Naive thymus-derived CD4-positive, alpha-beta T cell (primary cell): ENCODE data around the gene CARS2. TPM values are rescaled to one million over a fixed set of nuclear protein-coding genes. Genes with fewer than 3 reads are reported as not detected.

Source experiments
- ATAC-seq: fragments of 150-1000 bp; cut with Tn5 transposase; 2 replicates; pipeline ENCODE4 v1.10.0; 2021; ENCODE audit warnings: mild to moderate bottlenecking, moderate library complexity
- CTCF ChIA-PET: fragments of 350-600 bp; sonication (Branson Sonifier 250); formaldehyde crosslinking; loops from one replicate; lab custom pipeline; 2021; ENCODE audit warnings: antibody characterized with exemption; lab: Charles Lee
- POLR2A ChIA-PET: fragments of 350-600 bp; sonication (Branson Sonifier 250); formaldehyde crosslinking; loops from one replicate; lab custom pipeline; 2021; ENCODE audit warnings: antibody characterized with exemption, inconsistent platforms; lab: Charles Lee
- DNase-seq, 9 donors: peaks; one replicate each; pipeline versions ENCODE4 v3.0.0 to v3.0.0-alpha.2; 2020 to 2022; ENCODE audit warnings: mixed read lengths in 1 of 9
- H3K27ac ChIP-seq: one replicate; pipeline ENCODE4 v1.7.0; 2013; ENCODE audit warnings: mild to moderate bottlenecking, low read depth, low read length, moderate library complexity
- H3K27me3 ChIP-seq, 2 donors: one replicate each; pipeline ENCODE4 v1.7.0; 2013; ENCODE audit warnings: low read length in 2 of 2, mild to moderate bottlenecking in 2 of 2, moderate library complexity in 2 of 2; ENCODE audit not compliant: control insufficient read depth in 2 of 2, insufficient read depth in 2 of 2
- H3K36me3 ChIP-seq, 3 experiments: 1 replicate in 2 of 3; 2 replicates in 1 of 3; pipeline ENCODE4 v1.7.0; 2013; ENCODE audit warnings: low read length in 3 of 3, mild to moderate bottlenecking in 3 of 3, moderate library complexity in 1 of 3; ENCODE audit not compliant: insufficient read depth in 3 of 3, control insufficient read depth in 2 of 3
- H3K4me1 ChIP-seq, 2 donors: one replicate each; pipeline ENCODE4 v1.7.0; 2013; ENCODE audit warnings: low read length in 2 of 2, mild to moderate bottlenecking in 2 of 2, moderate library complexity in 1 of 2; ENCODE audit not compliant: control insufficient read depth in 2 of 2, insufficient read depth in 2 of 2
- H3K4me3 ChIP-seq: 2 replicates; pipeline ENCODE4 v1.7.0; 2013; ENCODE audit warnings: mild to moderate bottlenecking, low read length
- H3K9me3 ChIP-seq, 3 experiments: 1 replicate in 2 of 3; 2 replicates in 1 of 3; pipeline ENCODE4 v1.7.0; 2013; ENCODE audit warnings: low read length in 3 of 3; ENCODE audit not compliant: control insufficient read depth in 2 of 3
- H3K27ac Mint-ChIP-seq, 9 donors: one replicate each; pipeline ENCODE4 v1.8.0; 2020 to 2022; ENCODE audit warnings: mixed read lengths in 9 of 9, mild to moderate bottlenecking in 8 of 9, moderate library complexity in 5 of 9, inconsistent platforms in 2 of 9
- H3K27me3 Mint-ChIP-seq, 5 donors: one replicate each; pipeline ENCODE4 v1.8.0; 2021 to 2022; ENCODE audit warnings: mixed read lengths in 5 of 5, mild to moderate bottlenecking in 1 of 5
- H3K36me3 Mint-ChIP-seq, 5 donors: one replicate each; pipeline ENCODE4 v1.8.0; 2020 to 2022; ENCODE audit warnings: mixed read lengths in 5 of 5, mild to moderate bottlenecking in 3 of 5, inconsistent platforms in 1 of 5
- H3K4me1 Mint-ChIP-seq, 7 donors: one replicate each; pipeline ENCODE4 v1.8.0; 2020 to 2022; ENCODE audit warnings: mixed read lengths in 7 of 7, mild to moderate bottlenecking in 3 of 7, inconsistent platforms in 1 of 7
- H3K4me3 Mint-ChIP-seq, 10 donors: one replicate each; pipeline ENCODE4 v1.8.0; 2020 to 2022; ENCODE audit warnings: mild to moderate bottlenecking in 10 of 10, mixed read lengths in 10 of 10, moderate library complexity in 6 of 10, inconsistent platforms in 2 of 10
- H3K9me3 Mint-ChIP-seq, 11 donors: one replicate each; pipeline ENCODE4 v1.8.0; 2020 to 2022; ENCODE audit warnings: mixed read lengths in 11 of 11, mild to moderate bottlenecking in 4 of 11, inconsistent platforms in 1 of 11, moderate library complexity in 1 of 11
- intact Hi-C, 2 donors: fragments of 100-400 bp; cut with micrococcal nuclease; formaldehyde crosslinking; loops; one replicate each; pipeline ENCODE4 v1.15.1; 2023
- polyA plus RNA-seq, 2 donors: library from polyadenylated mRNA; unstranded; fragments of 300-500 nt; fragmentation: Illumina TruSeq; gene quantifications; one replicate each; pipeline ENCODE4 v1.2.3, GENCODE V29; 2021
- total RNA-seq, 6 experiments: library from RNA in 5 of 6; stranded (reverse) in 5 of 6; gene quantifications; 1 replicate in 5 of 6; 2 replicates in 1 of 6; pipeline ENCODE4 v1.2.3 and lab custom pipeline; 2021 to 2026

The CARS2 gene
- total and polyA plus RNA-seq, 7 experiments from 2014 or later: 28.6 to 106 (median 85.8) TPM

- CTCF ChIA-PET: interaction anchor here (1.0 to 1.5 kb wide), 3 partner anchors 138 to 236 kb away, joined by 3 to 9 read pairs (median 3); no protein-coding TSS in a partner anchor
- Mint-ChIP-seq H3K27me3 (peaks cover 0 to 20% (median 0%) of the 10 kb centered on the region in 5 donors), H3K4me3 (no peak overlapping the region), H3K4me1 (peaks cover 0 to 4% (median 0%) of the 10 kb centered on the region in 7 donors), H3K36me3 (no peaks in the 10 kb centered on the region), H3K27ac (no peak overlapping the region), H3K9me3 (no peaks in the 10 kb centered on the region)
- Histone ChIP-seq H3K9me3 (no peaks in the 10 kb centered on the region), H3K4me1 (no peaks in the 10 kb centered on the region), H3K4me3 (no peak overlapping the region), H3K27me3 (no peaks in the 10 kb centered on the region), H3K27ac (no peak overlapping the region), H3K36me3 (no peaks in the 10 kb centered on the region)
- DNase-seq (peak in 4 of 9 donors; percentile 16 to 40 (median 30)), ATAC-seq (peak; percentile 77)
- POLR2A ChIA-PET: interaction anchor here (0.6 kb wide), 1 partner anchor 122 kb away, joined by 6 read pairs; no protein-coding TSS in a partner anchor
- intact Hi-C loops: loop anchor here (1.0 to 10.0 kb wide), 6 partner anchors 121 to 631 kb away; no protein-coding TSS in a partner anchor
Measured at GRCh38 chr13:110593430-110594130, 112.3 kb downstream of the CARS2 start.

GRCh38 chr13:110592665-110593064 is 113.3 kb downstream of the CARS2 start:
- ATAC-seq (no peak), DNase-seq (no peak)
- POLR2A ChIA-PET: no interaction called here
- intact Hi-C loops: loop anchor here (1.0 to 10.0 kb wide), 6 partner anchors 122 to 632 kb away; no protein-coding TSS in a partner anchor
- Mint-ChIP-seq H3K27ac (no peak overlapping the region), H3K36me3 (no peaks in the 10 kb centered on the region), H3K4me1 (peaks cover 0 to 4% (median 0%) of the 10 kb centered on the region in 7 donors), H3K4me3 (no peak overlapping the region), H3K9me3 (no peaks in the 10 kb centered on the region), H3K27me3 (peaks cover 0 to 26% (median 0%) of the 10 kb centered on the region in 5 donors)
- no peaks in the 10 kb centered on the region for H3K36me3 ChIP-seq
- H3K27me3 ChIP-seq: no peaks in the 10 kb centered on the region
- no peak overlapping the region for H3K4me3 ChIP-seq
- CTCF ChIA-PET: interaction anchor here (0.7 kb wide), 1 partner anchor 17 kb away, joined by 3 read pairs; no protein-coding TSS in a partner anchor
- no peaks in the 10 kb centered on the region for H3K9me3 ChIP-seq
- no peak overlapping the region for H3K27ac ChIP-seq
- H3K4me1 ChIP-seq: no peaks in the 10 kb centered on the region

Other genes with a start within 250 kb of the CARS2 start
- 10 to 100 TPM in 1 of 5 experiments, 1 to 10 TPM in 4; 2.0 to 13.6 (median 4.0) TPM for gene RAB20, start 144.4 kb downstream of the CARS2 start, total RNA-seq
- gene RAB20, start 144.4 kb downstream of the CARS2 start, polyA plus RNA-seq: 1 to 10 TPM; 1.3 to 6.7 TPM
- gene NAXD, start 90.6 kb downstream of the CARS2 start, total RNA-seq: 10 to 100 TPM; 17.2 to 34.1 (median 25.9) TPM
- gene NAXD, start 90.6 kb downstream of the CARS2 start, polyA plus RNA-seq: 10 to 100 TPM; 18.8 to 35.4 TPM
- 10 to 100 TPM; 14.4 to 33.8 (median 21.8) TPM for gene ING1, start 7.6 kb upstream of the CARS2 start, total RNA-seq
- gene ING1, start 7.6 kb upstream of the CARS2 start, polyA plus RNA-seq: 10 to 100 TPM in 1 of 2 donors, 1 to 10 TPM in 1; 9.1 to 22.2 TPM
- gene ANKRD10, start 209.0 kb upstream of the CARS2 start, total RNA-seq: 100 to 1,000 TPM; 129 to 155 (median 132) TPM
- 10 to 100 TPM; 53.2 to 59.5 TPM for gene ANKRD10, start 209.0 kb upstream of the CARS2 start, polyA plus RNA-seq